ENCODE data around the gene ZNF217.
"Not testable (repeated sequence)": the region's sequence is repeated elsewhere in the genome, so short reads cannot be mapped to it uniquely, and the experiment has no call there.

The ZNF217 gene

DNA sequence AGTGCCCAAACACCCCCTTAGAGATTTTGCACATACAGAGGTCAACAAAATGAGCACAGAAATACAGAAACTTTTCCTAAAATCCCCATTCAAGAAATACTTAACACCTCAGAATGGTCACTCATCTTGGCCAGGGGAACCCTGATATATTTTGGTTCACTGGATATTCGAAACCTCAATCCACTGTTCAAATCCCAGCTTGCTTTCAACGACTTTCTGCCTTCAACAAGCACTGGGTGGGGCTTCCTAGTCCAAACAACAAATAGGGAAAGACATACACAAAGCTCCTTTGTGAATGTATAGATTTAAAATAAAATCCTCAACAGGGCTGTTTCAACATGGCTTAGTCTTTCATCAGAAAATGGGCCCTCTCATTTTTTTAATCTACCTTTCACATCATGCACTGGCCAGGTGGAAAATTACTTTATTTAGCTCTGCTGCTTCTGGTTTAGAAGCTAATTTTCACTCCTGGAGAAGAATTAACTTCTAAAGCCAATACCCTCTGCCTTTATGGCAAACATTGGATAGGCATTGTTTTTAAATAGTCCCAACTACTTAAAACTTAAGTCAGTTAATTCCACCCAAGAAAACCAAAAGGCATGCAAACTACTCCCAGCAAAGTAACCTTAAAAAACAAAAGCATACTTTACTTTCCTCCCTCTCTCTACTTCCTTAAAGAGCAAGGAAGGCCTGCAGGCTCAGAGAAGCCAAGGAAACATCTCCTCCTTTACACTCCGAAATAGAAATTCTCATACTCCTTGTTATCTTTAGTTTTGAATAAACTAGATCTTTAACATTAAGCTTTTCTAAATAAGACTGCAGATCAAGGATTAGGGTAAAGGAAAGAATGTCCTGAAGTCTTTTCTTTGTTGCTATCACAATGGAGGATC lies 9.7 kb downstream of the ZNF217 start:
- not testable (repeated sequence) for DNase-seq (ENCODE audit: low read depth in 2 of 2)

- DNase-seq (ENCODE audit: low read depth in 2 of 2) = no peak
Measured at GRCh38 chr20:53582574-53583351, 10.9 kb downstream of the ZNF217 start.

GRCh38 chr20:53582251-53582570 lies 11.4 kb downstream of the ZNF217 start:
- DNase-seq (ENCODE audit: low read depth in 2 of 2) = no peak

GRCh38 chr20:53581444-53582250 lies 12.0 kb downstream of the ZNF217 start:
- no peak for DNase-seq (ENCODE audit: low read depth in 2 of 2)

- DNase-seq (ENCODE audit: low read depth in 2 of 2) = no peak
Measured at GRCh38 chr20:53580376-53581111, 13.1 kb downstream of the ZNF217 start.

DNA sequence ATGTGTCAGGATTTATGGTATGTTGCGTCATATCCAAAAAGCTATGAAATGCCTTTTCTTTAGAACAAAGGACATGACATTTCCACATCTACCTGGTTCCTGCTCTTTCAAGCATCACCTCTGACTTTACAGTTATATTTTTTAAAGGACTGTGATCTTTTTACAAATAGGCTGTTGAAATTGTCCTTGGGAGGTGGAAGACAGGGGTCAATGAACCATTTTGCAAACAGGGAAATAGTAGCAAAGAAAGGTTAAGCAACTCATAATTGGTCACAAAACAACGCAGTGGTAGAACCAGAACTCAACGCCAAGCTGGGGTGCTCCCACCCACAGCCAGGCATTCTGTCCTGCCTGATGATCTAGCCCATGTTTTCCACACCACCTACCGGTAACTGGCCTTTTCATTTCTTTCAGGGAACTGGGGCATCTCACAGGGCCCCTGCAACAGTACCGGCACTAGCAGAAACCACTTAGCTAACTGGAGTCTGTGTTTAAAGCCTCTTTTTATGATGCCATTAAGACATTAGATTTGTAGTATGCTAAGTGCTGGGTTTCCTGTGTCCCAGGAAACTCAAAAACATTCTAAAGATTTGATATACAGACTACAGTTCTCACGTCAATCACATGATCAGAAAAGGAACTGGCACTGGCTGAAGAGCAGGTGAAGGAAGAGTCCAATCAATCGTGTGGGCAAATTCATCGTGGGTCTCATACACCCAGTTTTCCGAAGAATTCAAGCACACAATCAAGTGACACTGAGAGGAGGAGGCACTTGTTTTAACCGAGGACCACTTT lies 13.9 kb downstream of the ZNF217 start:
- no peak for DNase-seq (ENCODE audit: low read depth in 2 of 2)

GRCh38 chr20:53579266-53579580 lies 14.4 kb downstream of the ZNF217 start:
- DNase-seq (ENCODE audit: low read depth in 2 of 2) = no peak

- DNase-seq (ENCODE audit: low read depth in 2 of 2) = peak in 1 of 2 donors; percentile 65
Measured at GRCh38 chr20:53578492-53579222, 15.0 kb downstream of the ZNF217 start.

DNA sequence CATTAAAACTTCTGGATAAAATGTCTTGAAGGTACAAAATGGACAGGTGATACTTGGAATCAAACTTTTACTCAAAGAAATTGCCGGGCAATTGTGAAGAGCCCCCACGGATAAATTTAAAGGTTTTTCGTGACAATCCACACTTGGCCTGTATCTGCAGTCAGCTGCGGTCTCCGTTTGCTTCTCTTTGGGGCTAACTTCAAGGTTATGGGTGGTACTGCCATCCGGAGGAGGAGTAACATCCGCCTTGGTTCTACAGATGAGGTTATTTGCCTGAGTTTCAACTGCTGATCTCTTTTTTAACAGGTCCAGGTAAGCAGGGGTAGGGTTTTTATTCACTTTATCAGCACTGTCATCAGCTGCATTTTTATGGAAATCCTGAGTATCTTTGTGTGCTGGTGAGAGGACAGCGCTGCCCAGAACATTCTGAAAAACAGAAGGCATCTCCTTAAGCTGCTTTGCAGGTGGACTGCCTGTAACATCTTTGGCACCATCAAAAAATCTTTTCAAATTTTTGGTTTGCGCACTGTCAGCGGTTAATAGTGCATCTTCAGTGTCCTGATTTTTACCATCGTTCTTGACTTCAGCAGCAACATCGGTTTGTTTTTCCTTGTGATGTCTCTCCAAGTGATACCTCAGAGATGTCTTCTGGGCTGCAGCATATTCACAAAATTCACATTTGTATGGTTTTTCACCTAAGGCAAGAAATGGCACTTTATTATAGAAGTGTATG lies 16.9 kb downstream of the ZNF217 start:
- no peak for DNase-seq (ENCODE audit: low read depth in 2 of 2)

GRCh38 chr20:53576195-53576580 lies 17.5 kb downstream of the ZNF217 start:
- no peak for DNase-seq (ENCODE audit: low read depth in 2 of 2)

DNA sequence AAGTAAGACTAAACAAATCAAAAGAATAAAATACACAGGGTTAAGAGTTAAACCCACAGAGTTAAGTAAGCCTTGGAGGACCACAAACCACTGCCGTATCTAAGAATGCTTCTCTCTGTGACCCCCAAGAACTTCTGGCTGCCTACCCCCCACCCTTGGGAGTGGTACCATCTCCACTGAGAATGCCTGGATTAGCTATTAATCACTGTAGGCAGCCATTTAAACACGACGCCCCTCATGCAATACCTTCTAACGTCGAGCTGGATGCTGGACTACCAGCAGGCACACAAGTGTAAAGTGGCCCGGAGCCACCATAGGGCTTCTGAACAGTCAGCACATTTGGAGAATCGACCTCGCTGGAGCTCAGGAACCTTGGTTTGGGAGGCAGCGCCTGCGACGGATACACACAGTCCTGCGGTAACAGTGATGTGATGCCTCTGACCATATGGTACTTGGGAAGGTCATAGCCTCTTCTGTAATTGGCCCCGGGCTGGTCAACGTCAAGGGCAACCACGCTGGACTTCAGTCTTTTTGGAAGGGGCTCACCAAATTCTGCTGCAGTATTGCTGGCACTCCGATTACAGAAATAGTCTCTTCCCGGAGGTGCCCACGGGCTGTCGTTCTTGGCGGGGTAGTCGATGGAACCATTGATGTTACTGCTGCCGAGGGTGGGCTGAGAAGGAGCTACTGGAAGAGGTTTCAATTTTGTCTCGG lies 18.0 kb downstream of the ZNF217 start:
- DNase-seq (ENCODE audit: low read depth in 2 of 2) = no peak

DNA sequence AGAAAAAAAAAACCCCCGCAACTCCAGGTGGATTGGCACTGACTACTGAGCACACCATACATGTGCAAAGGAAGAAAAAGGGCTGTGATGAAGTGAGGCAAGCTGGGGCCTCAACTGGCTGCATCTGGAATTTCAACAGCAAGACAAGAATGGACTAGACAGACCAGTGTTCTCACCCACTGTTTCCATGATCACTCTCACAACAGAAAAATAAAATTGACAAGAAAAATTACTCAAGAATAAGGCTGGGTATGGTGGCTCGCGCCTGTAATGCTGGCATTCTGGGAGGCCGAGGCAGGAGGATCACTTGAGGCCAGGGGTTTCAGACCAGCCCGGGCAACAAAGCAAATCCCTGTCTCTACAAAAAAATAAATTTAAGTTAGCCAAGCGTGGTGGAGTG lies 18.8 kb downstream of the ZNF217 start:
- DNase-seq (ENCODE audit: low read depth in 2 of 2) = no peak

DNA sequence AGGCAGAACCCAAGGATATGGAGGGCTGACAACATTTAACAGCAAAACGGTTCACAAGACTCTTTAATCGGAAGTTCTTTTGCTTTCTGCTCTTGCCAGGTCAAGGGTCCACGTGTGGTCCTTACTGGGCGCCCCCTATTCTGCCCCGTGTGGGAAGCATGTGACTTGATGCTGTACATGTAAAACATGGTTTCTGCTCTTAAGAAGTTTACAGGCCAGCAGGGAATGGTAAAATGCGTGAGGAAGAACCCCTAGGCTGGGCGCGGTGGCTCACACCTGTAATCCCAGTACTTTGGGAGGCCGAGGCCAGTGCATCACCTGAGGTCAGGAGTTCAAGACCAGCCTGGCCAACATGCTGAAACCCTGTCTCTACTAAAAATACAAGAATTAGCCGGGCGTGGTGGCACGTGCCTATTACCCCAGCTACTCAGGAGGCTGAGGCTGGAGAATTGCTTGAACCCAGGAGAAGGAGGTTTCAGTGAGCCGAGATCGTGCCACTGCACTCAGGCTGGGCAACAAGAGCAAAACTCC lies 19.3 kb downstream of the ZNF217 start:
- DNase-seq (ENCODE audit: low read depth in 2 of 2) = no peak

DNA sequence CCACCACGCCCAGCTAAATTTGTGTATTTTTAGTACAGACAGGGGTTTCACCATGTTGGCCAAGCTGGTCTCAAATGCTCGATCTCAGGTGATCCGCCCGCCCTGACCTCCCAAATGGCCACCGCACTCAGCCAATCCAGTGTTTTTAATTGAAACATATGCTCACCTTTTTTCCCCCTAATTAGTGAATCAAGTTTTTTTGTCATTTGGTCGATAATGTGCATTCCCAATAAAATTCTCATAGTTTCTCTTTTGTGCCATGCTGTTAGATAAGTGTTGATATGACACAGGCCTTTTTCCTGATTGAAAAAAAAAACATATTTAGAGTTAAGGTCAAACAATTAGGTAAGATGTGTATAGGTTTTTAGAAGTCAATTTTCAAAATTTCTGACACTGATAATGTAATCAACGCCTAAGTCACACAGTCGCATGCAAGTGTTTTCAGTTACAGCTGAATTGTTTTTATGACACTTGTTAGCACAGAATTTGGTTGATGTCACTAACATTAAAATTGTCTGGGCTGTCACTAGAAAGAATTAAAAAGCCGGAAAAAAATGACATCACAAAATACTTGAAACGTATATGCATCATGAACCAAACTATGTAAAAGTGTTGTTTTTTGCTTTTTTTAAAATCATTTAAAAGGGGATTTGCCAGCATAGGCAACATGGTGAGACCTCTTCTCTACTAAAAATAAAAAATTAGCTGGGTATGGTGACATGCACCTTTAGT lies 21.9 kb downstream of the ZNF217 start:
- DNase-seq (ENCODE audit: low read depth in 2 of 2) = no peak

DNA sequence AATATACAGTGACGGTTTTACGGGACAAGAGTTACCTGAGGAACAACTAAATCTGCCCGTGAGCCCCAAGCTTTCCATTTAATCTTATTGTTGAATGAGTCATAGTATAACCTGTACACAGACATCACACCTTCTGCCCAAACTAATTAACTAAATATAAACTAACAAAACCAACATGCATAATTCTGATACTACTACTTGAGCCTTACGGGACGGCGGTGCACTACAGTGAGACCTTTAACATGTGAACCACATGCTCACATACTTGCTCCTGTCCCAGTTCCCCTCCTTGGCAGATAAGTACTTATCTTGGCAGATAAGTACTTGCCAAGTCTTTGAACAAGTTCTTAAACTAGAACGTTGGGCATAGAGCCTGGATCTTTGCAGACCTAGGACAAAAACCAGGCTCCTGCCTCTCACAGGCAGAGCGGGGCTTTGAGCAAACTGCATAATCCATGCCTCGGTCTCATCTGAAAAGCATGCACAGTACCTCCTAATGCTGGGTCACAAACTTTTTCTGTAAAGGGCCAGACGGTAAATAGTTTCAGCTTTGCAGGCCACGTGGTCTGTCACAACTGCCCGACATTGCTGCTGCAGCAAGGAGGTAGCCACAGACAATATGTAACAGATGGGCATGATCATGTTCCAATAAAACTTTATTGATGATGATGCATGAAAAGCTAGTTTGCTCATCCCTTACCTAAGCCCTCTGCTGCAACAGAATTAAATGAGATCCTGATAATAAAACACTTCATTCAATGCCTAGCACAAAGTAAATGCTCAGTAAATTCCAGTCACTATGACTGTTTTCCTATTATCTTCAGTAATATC lies 23.0 kb downstream of the ZNF217 start:
- no peak for DNase-seq (ENCODE audit: low read depth in 2 of 2)

DNA sequence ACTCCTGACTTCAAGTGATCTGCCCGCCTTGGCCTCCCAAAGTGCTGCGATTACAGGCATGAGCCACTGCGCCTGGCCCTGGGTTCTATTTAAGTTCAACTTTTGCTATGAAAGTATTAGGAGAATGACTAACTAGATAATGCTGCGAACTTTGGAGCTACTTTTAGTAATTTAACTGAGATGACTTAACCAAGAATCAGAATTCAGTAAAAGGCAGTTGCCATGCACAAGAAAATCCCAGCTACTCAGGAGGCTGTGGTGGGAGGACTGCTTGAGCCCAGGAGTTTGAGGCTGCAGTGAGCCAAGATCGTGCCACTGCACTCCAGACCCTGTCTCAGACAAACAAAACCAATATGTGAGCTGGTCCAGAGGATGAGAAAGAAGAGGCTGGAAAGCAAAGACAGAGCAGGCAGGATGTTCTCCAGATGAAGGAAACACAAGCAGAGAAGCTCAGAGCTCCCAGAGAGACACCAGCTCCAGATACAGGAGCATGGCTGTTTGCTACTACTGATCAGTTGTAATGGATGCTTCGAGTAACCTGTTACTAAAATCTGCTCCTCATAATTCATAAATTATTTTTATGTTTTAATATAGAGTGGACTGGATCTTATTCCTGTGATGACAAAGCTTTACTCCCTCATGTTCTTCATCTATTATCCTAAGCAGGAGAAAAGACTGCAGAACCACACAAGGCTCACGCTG lies 23.9 kb downstream of the ZNF217 start:
- no peak for DNase-seq (ENCODE audit: low read depth in 2 of 2)
